ENCODE measurements around the gene ITPK1.

The ITPK1 gene

DNA sequence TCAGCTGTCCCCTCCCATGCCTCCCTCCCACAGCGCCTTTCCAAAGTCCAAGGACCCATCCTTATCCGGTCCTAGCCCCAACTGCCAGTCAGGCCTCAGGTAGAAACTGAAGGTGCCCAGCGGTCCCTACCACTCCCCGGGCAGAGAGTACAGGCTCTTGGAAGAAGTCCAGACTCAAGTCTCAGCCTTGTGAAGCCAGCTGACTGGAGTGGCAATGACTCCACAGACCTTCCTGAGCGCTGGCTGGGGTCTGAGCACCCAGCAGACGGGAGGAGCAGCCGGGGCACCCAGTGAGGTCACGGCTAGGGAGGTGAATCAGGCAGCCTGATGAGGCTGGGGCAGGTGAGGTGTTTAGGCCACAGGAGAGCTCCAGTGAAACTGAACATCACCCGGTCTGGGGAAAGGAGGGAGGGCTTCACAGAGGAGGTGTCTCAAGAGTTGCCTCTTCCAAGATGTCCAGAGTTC, 60.0 kb downstream of the ITPK1 start:
- TF ChIP-seq RARB (CRISPR knock-in tag; IDR thresholded peaks at IDR 0.05), result no peak
- TF ChIP-seq TCF4 (CRISPR knock-in tag; IDR thresholded peaks at IDR 0.05; ENCODE audit: borderline replicate concordance), result no peak
- TF ChIP-seq ZNF8 (CRISPR knock-in tag; IDR thresholded peaks at IDR 0.05), result no peak
- TF ChIP-seq, protein P1, sequence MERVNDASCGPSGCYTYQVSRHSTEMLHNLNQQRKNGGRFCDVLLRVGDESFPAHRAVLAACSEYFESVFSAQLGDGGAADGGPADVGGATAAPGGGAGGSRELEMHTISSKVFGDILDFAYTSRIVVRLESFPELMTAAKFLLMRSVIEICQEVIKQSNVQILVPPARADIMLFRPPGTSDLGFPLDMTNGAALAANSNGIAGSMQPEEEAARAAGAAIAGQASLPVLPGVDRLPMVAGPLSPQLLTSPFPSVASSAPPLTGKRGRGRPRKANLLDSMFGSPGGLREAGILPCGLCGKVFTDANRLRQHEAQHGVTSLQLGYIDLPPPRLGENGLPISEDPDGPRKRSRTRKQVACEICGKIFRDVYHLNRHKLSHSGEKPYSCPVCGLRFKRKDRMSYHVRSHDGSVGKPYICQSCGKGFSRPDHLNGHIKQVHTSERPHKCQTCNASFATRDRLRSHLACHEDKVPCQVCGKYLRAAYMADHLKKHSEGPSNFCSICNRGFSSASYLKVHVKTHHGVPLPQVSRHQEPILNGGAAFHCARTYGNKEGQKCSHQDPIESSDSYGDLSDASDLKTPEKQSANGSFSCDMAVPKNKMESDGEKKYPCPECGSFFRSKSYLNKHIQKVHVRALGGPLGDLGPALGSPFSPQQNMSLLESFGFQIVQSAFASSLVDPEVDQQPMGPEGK (CRISPR knock-in tag; IDR thresholded peaks at IDR 0.05; ENCODE audit: borderline replicate concordance), result no peak
- TF ChIP-seq OSR1 (CRISPR knock-in tag; IDR thresholded peaks at IDR 0.05), result no peak
- no peak for TF ChIP-seq SNAI2 (CRISPR knock-in tag; IDR thresholded peaks at IDR 0.05)
- TF ChIP-seq, protein P2, sequence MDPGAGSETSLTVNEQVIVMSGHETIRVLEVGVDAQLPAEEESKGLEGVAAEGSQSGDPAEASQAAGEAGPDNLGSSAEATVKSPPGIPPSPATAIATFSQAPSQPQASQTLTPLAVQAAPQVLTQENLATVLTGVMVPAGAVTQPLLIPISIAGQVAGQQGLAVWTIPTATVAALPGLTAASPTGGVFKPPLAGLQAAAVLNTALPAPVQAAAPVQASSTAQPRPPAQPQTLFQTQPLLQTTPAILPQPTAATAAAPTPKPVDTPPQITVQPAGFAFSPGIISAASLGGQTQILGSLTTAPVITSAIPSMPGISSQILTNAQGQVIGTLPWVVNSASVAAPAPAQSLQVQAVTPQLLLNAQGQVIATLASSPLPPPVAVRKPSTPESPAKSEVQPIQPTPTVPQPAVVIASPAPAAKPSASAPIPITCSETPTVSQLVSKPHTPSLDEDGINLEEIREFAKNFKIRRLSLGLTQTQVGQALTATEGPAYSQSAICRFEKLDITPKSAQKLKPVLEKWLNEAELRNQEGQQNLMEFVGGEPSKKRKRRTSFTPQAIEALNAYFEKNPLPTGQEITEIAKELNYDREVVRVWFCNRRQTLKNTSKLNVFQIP (CRISPR knock-in tag; IDR thresholded peaks at IDR 0.05; ENCODE audit: borderline replicate concordance, low read depth), result no peak
- TF ChIP-seq, protein P3, sequence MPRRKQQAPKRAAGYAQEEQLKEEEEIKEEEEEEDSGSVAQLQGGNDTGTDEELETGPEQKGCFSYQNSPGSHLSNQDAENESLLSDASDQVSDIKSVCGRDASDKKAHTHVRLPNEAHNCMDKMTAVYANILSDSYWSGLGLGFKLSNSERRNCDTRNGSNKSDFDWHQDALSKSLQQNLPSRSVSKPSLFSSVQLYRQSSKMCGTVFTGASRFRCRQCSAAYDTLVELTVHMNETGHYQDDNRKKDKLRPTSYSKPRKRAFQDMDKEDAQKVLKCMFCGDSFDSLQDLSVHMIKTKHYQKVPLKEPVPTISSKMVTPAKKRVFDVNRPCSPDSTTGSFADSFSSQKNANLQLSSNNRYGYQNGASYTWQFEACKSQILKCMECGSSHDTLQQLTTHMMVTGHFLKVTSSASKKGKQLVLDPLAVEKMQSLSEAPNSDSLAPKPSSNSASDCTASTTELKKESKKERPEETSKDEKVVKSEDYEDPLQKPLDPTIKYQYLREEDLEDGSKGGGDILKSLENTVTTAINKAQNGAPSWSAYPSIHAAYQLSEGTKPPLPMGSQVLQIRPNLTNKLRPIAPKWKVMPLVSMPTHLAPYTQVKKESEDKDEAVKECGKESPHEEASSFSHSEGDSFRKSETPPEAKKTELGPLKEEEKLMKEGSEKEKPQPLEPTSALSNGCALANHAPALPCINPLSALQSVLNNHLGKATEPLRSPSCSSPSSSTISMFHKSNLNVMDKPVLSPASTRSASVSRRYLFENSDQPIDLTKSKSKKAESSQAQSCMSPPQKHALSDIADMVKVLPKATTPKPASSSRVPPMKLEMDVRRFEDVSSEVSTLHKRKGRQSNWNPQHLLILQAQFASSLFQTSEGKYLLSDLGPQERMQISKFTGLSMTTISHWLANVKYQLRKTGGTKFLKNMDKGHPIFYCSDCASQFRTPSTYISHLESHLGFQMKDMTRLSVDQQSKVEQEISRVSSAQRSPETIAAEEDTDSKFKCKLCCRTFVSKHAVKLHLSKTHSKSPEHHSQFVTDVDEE (CRISPR knock-in tag; IDR thresholded peaks at IDR 0.05), result no peak
- TF ChIP-seq ZFP30 (CRISPR knock-in tag; IDR thresholded peaks at IDR 0.05), result no peak
- TF ChIP-seq ISL1 (CRISPR knock-in tag; IDR thresholded peaks at IDR 0.05), result no peak
- no peak for TF ChIP-seq ZFP3 (CRISPR knock-in tag; IDR thresholded peaks at IDR 0.05)
- TF ChIP-seq, protein P4, sequence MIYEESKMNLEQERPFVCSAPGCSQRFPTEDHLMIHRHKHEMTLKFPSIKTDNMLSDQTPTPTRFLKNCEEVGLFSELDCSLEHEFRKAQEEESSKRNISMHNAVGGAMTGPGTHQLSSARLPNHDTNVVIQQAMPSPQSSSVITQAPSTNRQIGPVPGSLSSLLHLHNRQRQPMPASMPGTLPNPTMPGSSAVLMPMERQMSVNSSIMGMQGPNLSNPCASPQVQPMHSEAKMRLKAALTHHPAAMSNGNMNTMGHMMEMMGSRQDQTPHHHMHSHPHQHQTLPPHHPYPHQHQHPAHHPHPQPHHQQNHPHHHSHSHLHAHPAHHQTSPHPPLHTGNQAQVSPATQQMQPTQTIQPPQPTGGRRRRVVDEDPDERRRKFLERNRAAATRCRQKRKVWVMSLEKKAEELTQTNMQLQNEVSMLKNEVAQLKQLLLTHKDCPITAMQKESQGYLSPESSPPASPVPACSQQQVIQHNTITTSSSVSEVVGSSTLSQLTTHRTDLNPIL (CRISPR knock-in tag; IDR thresholded peaks at IDR 0.05; ENCODE audit: low read depth), result no peak
- TF ChIP-seq, protein P5, sequence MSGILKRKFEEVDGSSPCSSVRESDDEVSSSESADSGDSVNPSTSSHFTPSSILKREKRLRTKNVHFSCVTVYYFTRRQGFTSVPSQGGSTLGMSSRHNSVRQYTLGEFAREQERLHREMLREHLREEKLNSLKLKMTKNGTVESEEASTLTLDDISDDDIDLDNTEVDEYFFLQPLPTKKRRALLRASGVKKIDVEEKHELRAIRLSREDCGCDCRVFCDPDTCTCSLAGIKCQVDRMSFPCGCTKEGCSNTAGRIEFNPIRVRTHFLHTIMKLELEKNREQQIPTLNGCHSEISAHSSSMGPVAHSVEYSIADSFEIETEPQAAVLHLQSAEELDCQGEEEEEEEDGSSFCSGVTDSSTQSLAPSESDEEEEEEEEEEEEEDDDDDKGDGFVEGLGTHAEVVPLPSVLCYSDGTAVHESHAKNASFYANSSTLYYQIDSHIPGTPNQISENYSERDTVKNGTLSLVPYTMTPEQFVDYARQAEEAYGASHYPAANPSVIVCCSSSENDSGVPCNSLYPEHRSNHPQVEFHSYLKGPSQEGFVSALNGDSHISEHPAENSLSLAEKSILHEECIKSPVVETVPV (CRISPR knock-in tag; IDR thresholded peaks at IDR 0.05), result no peak
- TF ChIP-seq ZC3H10 (CRISPR knock-in tag; IDR thresholded peaks at IDR 0.05), result no peak
- no peak for TF ChIP-seq ZNF70 (CRISPR knock-in tag; IDR thresholded peaks at IDR 0.05)
- no peak for TF ChIP-seq BACH2 (CRISPR knock-in tag; IDR thresholded peaks at IDR 0.05; ENCODE audit: borderline replicate concordance)
- no peak for TF ChIP-seq ESRRG (CRISPR knock-in tag; IDR thresholded peaks at IDR 0.05)
- no peak for TF ChIP-seq ARNTL (CRISPR knock-in tag; IDR thresholded peaks at IDR 0.05; ENCODE audit: borderline replicate concordance, low read depth)
- no peak for ATAC-seq

DNA sequence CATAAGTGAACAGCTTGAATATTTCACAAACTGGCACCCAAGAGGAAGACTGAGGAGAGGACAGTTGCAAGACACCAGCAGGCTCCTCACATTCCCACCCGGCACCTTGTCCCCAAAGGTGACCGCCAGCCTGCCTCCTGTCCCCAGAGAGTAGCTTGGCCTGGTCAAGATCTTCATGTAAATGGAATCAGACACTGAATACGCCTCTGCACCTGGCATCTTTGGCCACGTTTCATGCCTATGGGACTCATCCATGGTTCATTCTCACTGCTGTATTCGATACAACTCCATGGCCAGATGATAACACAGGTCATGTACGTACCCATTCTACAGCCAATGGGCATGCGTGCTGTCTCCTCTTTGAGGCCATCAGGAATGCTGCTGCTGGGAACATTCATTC, 60.8 kb downstream of the ITPK1 start:
- ATAC-seq, result no peak
- TF ChIP-seq, protein P4 (CRISPR knock-in tag; IDR thresholded peaks at IDR 0.05; ENCODE audit: low read depth), result no peak
- TF ChIP-seq, protein P3 (CRISPR knock-in tag; IDR thresholded peaks at IDR 0.05), result no peak
- TF ChIP-seq ZNF8 (CRISPR knock-in tag; IDR thresholded peaks at IDR 0.05), result no peak
- TF ChIP-seq ESRRG (CRISPR knock-in tag; IDR thresholded peaks at IDR 0.05), result no peak
- TF ChIP-seq, protein P1 (CRISPR knock-in tag; IDR thresholded peaks at IDR 0.05; ENCODE audit: borderline replicate concordance), result no peak
- TF ChIP-seq, protein P5 (CRISPR knock-in tag; IDR thresholded peaks at IDR 0.05), result no peak
- TF ChIP-seq ZFP30 (CRISPR knock-in tag; IDR thresholded peaks at IDR 0.05), result no peak
- no peak for TF ChIP-seq TCF4 (CRISPR knock-in tag; IDR thresholded peaks at IDR 0.05; ENCODE audit: borderline replicate concordance)
- no peak for TF ChIP-seq TOX (CRISPR knock-in tag; IDR thresholded peaks at IDR 0.05; ENCODE audit: borderline replicate concordance)
- no peak for TF ChIP-seq RARB (CRISPR knock-in tag; IDR thresholded peaks at IDR 0.05)
- no peak for TF ChIP-seq CSDC2 (CRISPR knock-in tag; IDR thresholded peaks at IDR 0.05)
- TF ChIP-seq ZFP3 (CRISPR knock-in tag; IDR thresholded peaks at IDR 0.05), result no peak
- no peak for TF ChIP-seq PPARA (CRISPR knock-in tag; IDR thresholded peaks at IDR 0.05; ENCODE audit: borderline replicate concordance)
- TF ChIP-seq OSR1 (CRISPR knock-in tag; IDR thresholded peaks at IDR 0.05), result no peak
- no peak for TF ChIP-seq ARNTL (CRISPR knock-in tag; IDR thresholded peaks at IDR 0.05; ENCODE audit: borderline replicate concordance, low read depth)
- no peak for TF ChIP-seq ZC3H10 (CRISPR knock-in tag; IDR thresholded peaks at IDR 0.05)
